WTC11 (cell line): ENCODE results near the gene NCF4. TPM values are rescaled to one million over a fixed set of nuclear protein-coding genes. Genes with fewer than 3 reads are reported as not detected.

Experiments
- ATAC-seq: fragments of 200-7000 bp; cut with Tn5 transposase; 2 replicates; pipeline ENCODE4 v1.10.0; 2021; ENCODE audit warnings: mild to moderate bottlenecking, moderate library complexity
- CTCF ChIA-PET: fragments of 300-600 bp; sonication (Branson Sonifier 250); formaldehyde crosslinking; loops from one replicate; lab custom pipeline; 2021; ENCODE audit warnings: antibody characterized with exemption; lab: Charles Lee
- POLR2A ChIA-PET: fragments of 350-600 bp; sonication (Branson Sonifier 250); formaldehyde crosslinking; loops from one replicate; lab custom pipeline; 2021; ENCODE audit warnings: antibody characterized with exemption; lab: Charles Lee
- DNase-seq: peaks from one replicate; pipeline ENCODE4 v3.0.0; 2021; ENCODE audit warnings: low spot score
- H3K27ac Mint-ChIP-seq: 2 replicates; pipeline ENCODE4 v1.8.0; 2021; ENCODE audit warnings: mixed read lengths
- H3K27me3 Mint-ChIP-seq: 2 replicates; pipeline ENCODE4 v1.8.0; 2021; ENCODE audit warnings: low read depth, mild to moderate bottlenecking, moderate library complexity, mixed read lengths
- H3K36me3 Mint-ChIP-seq: 2 replicates; pipeline ENCODE4 v1.8.0; 2021; ENCODE audit warnings: mixed read lengths
- H3K4me1 Mint-ChIP-seq: 2 replicates; pipeline ENCODE4 v1.8.0; 2022; ENCODE audit warnings: mixed read lengths
- H3K4me3 Mint-ChIP-seq: 2 replicates; pipeline ENCODE4 v1.8.0; 2021; ENCODE audit warnings: mild to moderate bottlenecking, moderate library complexity, mixed read lengths
- H3K9me3 Mint-ChIP-seq: 2 replicates; pipeline ENCODE4 v1.8.0; 2021; ENCODE audit warnings: mixed read lengths
- CBFB ChIP-seq: sonication (generic); formaldehyde crosslinking; IDR thresholded peaks from 2 replicates; pipeline ENCODE4 v1.8.1; 2022; ENCODE audit warnings: mild to moderate bottlenecking, low read depth, missing genetic modification reagents
- EMX1 ChIP-seq: fragments of 250-450 bp; sonication (Bioruptor Pico); IDR thresholded peaks from 2 replicates; pipeline ENCODE4 v1.8.0; 2021; ENCODE audit warnings: mild to moderate bottlenecking
- FOXP1 ChIP-seq: sonication (generic); formaldehyde crosslinking; IDR thresholded peaks from 2 replicates; pipeline ENCODE4 v1.8.0; 2022; ENCODE audit warnings: missing genetic modification reagents, mild to moderate bottlenecking, moderate library complexity, borderline replicate concordance
- MXD4 ChIP-seq: fragments of 250-450 bp; sonication (Bioruptor Pico); IDR thresholded peaks from 2 replicates; pipeline ENCODE4 v1.8.0; 2021; ENCODE audit warnings: mild to moderate bottlenecking, moderate library complexity, borderline replicate concordance
- PRRX2 ChIP-seq: fragments of 250-450 bp; sonication (Bioruptor Pico); IDR thresholded peaks from 2 replicates; pipeline ENCODE4 v1.8.0; 2021; ENCODE audit warnings: mild to moderate bottlenecking
- RELA ChIP-seq: sonication (generic); formaldehyde crosslinking; IDR thresholded peaks from 2 replicates; pipeline ENCODE4 v1.8.1; 2022; ENCODE audit warnings: missing genetic modification reagents, mild to moderate bottlenecking, borderline replicate concordance
- TEAD4 ChIP-seq: sonication (generic); formaldehyde crosslinking; IDR thresholded peaks from 2 replicates; pipeline ENCODE4 v1.8.0; 2022; ENCODE audit warnings: mild to moderate bottlenecking, missing genetic modification reagents
- ZNF121 ChIP-seq: sonication (generic); formaldehyde crosslinking; IDR thresholded peaks from 2 replicates; pipeline ENCODE4 v1.8.0; 2023; ENCODE audit warnings: missing genetic modification reagents
- ZNF232 ChIP-seq: sonication (generic); formaldehyde crosslinking; IDR thresholded peaks from 2 replicates; pipeline ENCODE4 v1.8.0; 2022; ENCODE audit warnings: mild to moderate bottlenecking, missing genetic modification reagents
- ZNF263 ChIP-seq: sonication (generic); formaldehyde crosslinking; IDR thresholded peaks from 2 replicates; pipeline ENCODE4 v1.8.1; 2022; ENCODE audit warnings: low read depth, mild to moderate bottlenecking, moderate library complexity, missing genetic modification reagents
- ZNF317 ChIP-seq: sonication (generic); formaldehyde crosslinking; IDR thresholded peaks from 2 replicates; pipeline ENCODE4 v1.8.1; 2023; ENCODE audit warnings: low read depth, mild to moderate bottlenecking, moderate library complexity, missing genetic modification reagents, borderline replicate concordance
- ZNF423 ChIP-seq: fragments of 250-450 bp; sonication (Bioruptor Pico); IDR thresholded peaks from 2 replicates; pipeline ENCODE4 v2.1.2; 2022; ENCODE audit warnings: mild to moderate bottlenecking, moderate library complexity
- total RNA-seq: library from RNA; stranded (reverse); gene quantifications from 3 replicates; pipeline ENCODE4 v1.2.3, GENCODE V29; 2021
- TF ChIP-seq, protein P1 (sequence below): fragments of 200-600 bp; IDR thresholded peaks from 2 replicates; pipeline ENCODE4 v1.8.0; 2022; ENCODE audit warnings: antibody characterized with exemption
- TF ChIP-seq, protein P2 (sequence below): sonication (generic); formaldehyde crosslinking; conservative IDR thresholded peaks from 2 replicates; pipeline ENCODE4 v1.8.1; 2023; ENCODE audit warnings: mild to moderate bottlenecking, low read depth, missing genetic modification reagents, moderate library complexity
- TF ChIP-seq, protein P3 (sequence below): fragments of 250-450 bp; sonication (Bioruptor Pico); IDR thresholded peaks from 2 replicates; pipeline ENCODE4 v1.9.0; 2021; ENCODE audit warnings: mild to moderate bottlenecking
- TF ChIP-seq, protein P4 (sequence below): sonication (generic); formaldehyde crosslinking; IDR thresholded peaks from 2 replicates; pipeline ENCODE4 v1.8.0; 2022; ENCODE audit warnings: mild to moderate bottlenecking, missing genetic modification reagents
- TF ChIP-seq, protein P5 (sequence below): sonication (generic); formaldehyde crosslinking; IDR thresholded peaks from 2 replicates; pipeline ENCODE4 v1.8.0; 2022; ENCODE audit warnings: missing genetic modification reagents
- TF ChIP-seq, protein P6 (sequence below): sonication (generic); formaldehyde crosslinking; IDR thresholded peaks from 2 replicates; pipeline ENCODE4 v1.8.0; 2022; ENCODE audit warnings: mild to moderate bottlenecking, missing genetic modification reagents

Gene NCF4
- total RNA-seq, 1 experiment from 2014 or later: not detected

DNA sequence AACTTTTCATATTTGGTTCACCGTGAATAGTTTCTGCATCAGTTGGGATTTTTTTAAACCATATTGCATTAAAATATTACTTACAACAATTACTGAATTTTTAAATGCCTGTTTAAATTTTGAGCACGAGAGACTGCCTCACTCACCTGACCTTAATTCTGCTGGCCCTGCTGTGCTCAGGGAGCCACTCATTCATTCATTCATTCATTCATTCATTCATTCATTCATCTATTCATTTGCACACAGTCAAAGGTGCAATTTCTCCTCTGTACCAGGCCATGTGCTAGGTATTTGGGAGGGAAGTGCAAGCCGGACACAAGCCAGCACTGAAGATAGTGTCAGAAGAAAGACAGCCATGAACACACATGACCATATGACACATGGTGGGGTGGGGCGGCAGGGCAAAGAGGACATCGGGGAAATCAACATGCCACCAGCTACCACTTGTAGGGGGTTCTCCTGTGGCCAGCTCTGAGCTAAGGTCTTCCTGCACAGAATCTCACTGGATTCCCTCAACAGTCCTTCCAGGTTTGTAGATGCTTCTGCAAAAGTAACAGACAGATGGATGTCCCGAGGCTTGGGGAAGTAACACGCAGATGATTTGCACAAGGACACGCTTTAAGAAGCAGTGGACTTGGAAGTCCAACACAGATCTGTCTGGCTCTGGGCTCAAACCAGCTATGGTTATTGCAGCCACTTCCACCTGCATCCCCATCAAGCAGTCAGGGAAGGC lies 52.1 kb downstream of the NCF4 start (continued):
- TF ChIP-seq, protein P1, sequence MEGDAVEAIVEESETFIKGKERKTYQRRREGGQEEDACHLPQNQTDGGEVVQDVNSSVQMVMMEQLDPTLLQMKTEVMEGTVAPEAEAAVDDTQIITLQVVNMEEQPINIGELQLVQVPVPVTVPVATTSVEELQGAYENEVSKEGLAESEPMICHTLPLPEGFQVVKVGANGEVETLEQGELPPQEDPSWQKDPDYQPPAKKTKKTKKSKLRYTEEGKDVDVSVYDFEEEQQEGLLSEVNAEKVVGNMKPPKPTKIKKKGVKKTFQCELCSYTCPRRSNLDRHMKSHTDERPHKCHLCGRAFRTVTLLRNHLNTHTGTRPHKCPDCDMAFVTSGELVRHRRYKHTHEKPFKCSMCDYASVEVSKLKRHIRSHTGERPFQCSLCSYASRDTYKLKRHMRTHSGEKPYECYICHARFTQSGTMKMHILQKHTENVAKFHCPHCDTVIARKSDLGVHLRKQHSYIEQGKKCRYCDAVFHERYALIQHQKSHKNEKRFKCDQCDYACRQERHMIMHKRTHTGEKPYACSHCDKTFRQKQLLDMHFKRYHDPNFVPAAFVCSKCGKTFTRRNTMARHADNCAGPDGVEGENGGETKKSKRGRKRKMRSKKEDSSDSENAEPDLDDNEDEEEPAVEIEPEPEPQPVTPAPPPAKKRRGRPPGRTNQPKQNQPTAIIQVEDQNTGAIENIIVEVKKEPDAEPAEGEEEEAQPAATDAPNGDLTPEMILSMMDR: no peak
- no peak for TF ChIP-seq MXD4 (CRISPR knock-in tag)
- no peak for TF ChIP-seq ZNF423
- TF ChIP-seq ZNF121 (CRISPR knock-in tag): no peak
- no peak for TF ChIP-seq EMX1 (CRISPR knock-in tag)
- TF ChIP-seq, protein P2, sequence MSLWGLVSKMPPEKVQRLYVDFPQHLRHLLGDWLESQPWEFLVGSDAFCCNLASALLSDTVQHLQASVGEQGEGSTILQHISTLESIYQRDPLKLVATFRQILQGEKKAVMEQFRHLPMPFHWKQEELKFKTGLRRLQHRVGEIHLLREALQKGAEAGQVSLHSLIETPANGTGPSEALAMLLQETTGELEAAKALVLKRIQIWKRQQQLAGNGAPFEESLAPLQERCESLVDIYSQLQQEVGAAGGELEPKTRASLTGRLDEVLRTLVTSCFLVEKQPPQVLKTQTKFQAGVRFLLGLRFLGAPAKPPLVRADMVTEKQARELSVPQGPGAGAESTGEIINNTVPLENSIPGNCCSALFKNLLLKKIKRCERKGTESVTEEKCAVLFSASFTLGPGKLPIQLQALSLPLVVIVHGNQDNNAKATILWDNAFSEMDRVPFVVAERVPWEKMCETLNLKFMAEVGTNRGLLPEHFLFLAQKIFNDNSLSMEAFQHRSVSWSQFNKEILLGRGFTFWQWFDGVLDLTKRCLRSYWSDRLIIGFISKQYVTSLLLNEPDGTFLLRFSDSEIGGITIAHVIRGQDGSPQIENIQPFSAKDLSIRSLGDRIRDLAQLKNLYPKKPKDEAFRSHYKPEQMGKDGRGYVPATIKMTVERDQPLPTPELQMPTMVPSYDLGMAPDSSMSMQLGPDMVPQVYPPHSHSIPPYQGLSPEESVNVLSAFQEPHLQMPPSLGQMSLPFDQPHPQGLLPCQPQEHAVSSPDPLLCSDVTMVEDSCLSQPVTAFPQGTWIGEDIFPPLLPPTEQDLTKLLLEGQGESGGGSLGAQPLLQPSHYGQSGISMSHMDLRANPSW: no peak

DNA sequence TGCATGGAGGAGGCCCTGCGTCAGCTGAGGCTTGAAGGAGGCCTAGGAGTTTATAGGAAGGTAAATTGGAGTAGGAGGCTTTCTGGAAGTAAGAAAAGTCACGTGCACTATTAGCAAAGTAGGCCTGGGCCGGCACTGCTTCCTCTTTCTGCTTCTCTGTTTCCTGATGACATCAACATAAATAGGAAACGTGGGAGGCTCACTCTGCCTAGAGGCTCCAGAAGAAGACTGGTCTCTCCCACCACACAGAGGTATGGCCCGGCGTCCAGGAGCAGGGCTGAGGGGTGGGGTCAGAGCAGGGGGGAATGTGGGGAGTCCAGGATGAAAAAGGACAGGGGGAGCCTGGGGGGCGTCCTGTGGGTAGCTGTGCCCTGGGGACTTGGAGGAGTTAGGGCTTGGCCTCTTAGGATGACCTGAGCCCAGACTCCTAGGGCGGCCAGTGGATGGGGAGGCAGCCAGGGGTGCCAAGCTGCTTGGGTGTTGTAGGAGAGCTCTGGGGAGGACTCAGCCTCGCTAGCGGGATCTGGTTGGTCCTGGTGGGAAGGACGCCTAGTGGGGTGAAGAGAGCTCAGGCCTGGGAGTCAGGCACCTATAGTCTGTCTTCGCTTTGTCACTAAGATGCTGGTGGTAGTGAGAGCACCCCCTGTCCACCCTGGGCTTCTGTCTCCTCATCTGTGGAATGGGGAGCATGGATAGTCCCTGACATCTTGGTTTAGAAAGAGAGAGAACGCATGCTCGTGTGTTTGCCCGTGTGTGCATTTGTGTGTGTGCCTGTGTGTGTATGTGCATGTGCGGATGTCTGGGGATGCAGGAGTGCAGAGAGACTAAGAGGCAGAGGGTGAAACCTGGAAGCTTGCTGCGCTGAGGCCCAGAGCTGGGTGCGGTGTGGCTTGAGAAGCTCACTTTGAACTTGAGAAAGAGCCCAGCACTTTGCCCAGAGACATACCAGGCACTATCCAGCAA lies 52.9 kb downstream of the NCF4 start, which contains the start of gene CSF2RB:
TSS of gene CSF2RB (plus strand) at position 202 of the 963 bp plus-strand sequence. CDS start 8,580 bp downstream, outside the sequence.
- Mint-ChIP-seq H3K27me3 (peaks cover 66% of the 10 kb centered on the region), H3K4me1 (peaks cover 33% of the 10 kb centered on the region), H3K36me3 (no peaks in the 10 kb centered on the region), H3K27ac (no peak within 1 kb of the TSS), H3K4me3 (peak within 1 kb of the TSS; percentile 29; the same call in 1 of the 2 replicates), H3K9me3 (no peaks in the 10 kb centered on the region)
- ChIA-PET CTCF (interaction anchor here (0.5 to 2.0 kb wide), 3 partner anchors 12 to 132 kb away, joined by 3 to 9 read pairs (median 7); no protein-coding TSS in a partner anchor), POLR2A (no interaction called here)
- TF ChIP-seq, protein P3, sequence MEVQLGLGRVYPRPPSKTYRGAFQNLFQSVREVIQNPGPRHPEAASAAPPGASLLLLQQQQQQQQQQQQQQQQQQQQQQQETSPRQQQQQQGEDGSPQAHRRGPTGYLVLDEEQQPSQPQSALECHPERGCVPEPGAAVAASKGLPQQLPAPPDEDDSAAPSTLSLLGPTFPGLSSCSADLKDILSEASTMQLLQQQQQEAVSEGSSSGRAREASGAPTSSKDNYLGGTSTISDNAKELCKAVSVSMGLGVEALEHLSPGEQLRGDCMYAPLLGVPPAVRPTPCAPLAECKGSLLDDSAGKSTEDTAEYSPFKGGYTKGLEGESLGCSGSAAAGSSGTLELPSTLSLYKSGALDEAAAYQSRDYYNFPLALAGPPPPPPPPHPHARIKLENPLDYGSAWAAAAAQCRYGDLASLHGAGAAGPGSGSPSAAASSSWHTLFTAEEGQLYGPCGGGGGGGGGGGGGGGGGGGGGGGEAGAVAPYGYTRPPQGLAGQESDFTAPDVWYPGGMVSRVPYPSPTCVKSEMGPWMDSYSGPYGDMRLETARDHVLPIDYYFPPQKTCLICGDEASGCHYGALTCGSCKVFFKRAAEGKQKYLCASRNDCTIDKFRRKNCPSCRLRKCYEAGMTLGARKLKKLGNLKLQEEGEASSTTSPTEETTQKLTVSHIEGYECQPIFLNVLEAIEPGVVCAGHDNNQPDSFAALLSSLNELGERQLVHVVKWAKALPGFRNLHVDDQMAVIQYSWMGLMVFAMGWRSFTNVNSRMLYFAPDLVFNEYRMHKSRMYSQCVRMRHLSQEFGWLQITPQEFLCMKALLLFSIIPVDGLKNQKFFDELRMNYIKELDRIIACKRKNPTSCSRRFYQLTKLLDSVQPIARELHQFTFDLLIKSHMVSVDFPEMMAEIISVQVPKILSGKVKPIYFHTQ (CRISPR knock-in tag): no peak
- TF ChIP-seq TEAD4: no peak
- TF ChIP-seq, protein P4, sequence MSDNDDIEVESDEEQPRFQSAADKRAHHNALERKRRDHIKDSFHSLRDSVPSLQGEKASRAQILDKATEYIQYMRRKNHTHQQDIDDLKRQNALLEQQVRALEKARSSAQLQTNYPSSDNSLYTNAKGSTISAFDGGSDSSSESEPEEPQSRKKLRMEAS (CRISPR knock-in tag): no peak
- TF ChIP-seq FOXP1 (CRISPR knock-in tag): no peak
- DNase-seq (no peak), ATAC-seq (no peak)

DNA sequence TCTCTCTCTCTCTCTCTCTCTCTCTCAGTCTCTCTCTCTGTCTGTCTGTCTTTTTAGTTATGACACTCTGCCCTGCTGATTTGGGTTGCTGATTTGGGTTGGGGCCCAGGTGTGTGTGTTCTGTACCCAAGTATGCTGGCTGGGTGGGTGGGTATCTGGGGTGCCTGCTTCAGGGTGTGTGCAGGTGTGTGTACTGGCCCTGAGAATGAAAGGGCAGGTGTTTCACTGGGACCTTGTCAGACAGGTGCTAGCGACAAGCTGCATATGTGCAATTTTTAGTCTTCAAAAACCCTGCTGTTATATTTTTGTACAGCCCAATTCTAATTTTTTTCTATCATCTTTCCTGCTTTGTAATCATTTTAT lies 53.6 kb downstream of the NCF4 start:
- Mint-ChIP-seq H3K4me1 (peaks cover 33% of the 10 kb centered on the region), H3K36me3 (no peaks in the 10 kb centered on the region), H3K27ac (no peak overlapping the region), H3K27me3 (peaks cover 61% of the 10 kb centered on the region), H3K9me3 (no peaks in the 10 kb centered on the region), H3K4me3 (no peak overlapping the region)
- DNase-seq: no peak
- POLR2A ChIA-PET: no interaction called here
- ATAC-seq: no peak
- CTCF ChIA-PET: interaction anchor here (1.9 to 2.0 kb wide), 2 partner anchors 13 to 58 kb away, joined by 7 to 9 read pairs; no protein-coding TSS in a partner anchor
- TF ChIP-seq CBFB: no peak
- TF ChIP-seq ZNF232 (CRISPR knock-in tag): no peak
- TF ChIP-seq RELA: no peak
- no peak for TF ChIP-seq PRRX2
- TF ChIP-seq ZNF317 (CRISPR knock-in tag): no peak
- TF ChIP-seq ZNF263 (CRISPR knock-in tag): no peak
- TF ChIP-seq, protein P5, sequence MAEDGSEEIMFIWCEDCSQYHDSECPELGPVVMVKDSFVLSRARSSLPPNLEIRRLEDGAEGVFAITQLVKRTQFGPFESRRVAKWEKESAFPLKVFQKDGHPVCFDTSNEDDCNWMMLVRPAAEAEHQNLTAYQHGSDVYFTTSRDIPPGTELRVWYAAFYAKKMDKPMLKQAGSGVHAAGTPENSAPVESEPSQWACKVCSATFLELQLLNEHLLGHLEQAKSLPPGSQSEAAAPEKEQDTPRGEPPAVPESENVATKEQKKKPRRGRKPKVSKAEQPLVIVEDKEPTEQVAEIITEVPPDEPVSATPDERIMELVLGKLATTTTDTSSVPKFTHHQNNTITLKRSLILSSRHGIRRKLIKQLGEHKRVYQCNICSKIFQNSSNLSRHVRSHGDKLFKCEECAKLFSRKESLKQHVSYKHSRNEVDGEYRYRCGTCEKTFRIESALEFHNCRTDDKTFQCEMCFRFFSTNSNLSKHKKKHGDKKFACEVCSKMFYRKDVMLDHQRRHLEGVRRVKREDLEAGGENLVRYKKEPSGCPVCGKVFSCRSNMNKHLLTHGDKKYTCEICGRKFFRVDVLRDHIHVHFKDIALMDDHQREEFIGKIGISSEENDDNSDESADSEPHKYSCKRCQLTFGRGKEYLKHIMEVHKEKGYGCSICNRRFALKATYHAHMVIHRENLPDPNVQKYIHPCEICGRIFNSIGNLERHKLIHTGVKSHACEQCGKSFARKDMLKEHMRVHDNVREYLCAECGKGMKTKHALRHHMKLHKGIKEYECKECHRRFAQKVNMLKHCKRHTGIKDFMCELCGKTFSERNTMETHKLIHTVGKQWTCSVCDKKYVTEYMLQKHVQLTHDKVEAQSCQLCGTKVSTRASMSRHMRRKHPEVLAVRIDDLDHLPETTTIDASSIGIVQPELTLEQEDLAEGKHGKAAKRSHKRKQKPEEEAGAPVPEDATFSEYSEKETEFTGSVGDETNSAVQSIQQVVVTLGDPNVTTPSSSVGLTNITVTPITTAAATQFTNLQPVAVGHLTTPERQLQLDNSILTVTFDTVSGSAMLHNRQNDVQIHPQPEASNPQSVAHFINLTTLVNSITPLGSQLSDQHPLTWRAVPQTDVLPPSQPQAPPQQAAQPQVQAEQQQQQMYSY: no peak
- TF ChIP-seq, protein P6, sequence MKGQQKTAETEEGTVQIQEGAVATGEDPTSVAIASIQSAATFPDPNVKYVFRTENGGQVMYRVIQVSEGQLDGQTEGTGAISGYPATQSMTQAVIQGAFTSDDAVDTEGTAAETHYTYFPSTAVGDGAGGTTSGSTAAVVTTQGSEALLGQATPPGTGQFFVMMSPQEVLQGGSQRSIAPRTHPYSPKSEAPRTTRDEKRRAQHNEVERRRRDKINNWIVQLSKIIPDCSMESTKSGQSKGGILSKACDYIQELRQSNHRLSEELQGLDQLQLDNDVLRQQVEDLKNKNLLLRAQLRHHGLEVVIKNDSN (CRISPR knock-in tag): no peak
